Left ventricle myocardium superior (tissue), 1 donor: ENCODE results near the gene ROPN1L. TPM values are rescaled to one million over a fixed set of nuclear protein-coding genes. Genes with fewer than 3 reads are reported as not detected.
"Not testable (repeated sequence)": the region's sequence is repeated elsewhere in the genome, so short reads cannot be mapped to it uniquely, and the experiment has no call there.

Source experiments
- ATAC-seq: fragments of 200-7000 bp; cut with Tn5 transposase; one replicate; pipeline ENCODE4 v1.9.1; 2020; ENCODE audit warnings: mild to moderate bottlenecking, moderate library complexity
- DNase-seq: peaks from one replicate; pipeline ENCODE4 v3.0.0-alpha.2; 2020
- intact Hi-C: fragments of 100-400 bp; cut with micrococcal nuclease; formaldehyde crosslinking; loops from one replicate; pipeline ENCODE4 v1.11.0; 2022
- total RNA-seq: library from RNA; stranded (reverse); fragmentation: NEBNext Ultra II Directional; extraction: Animal tissue kit (Norgen Biotek cat#: 25700); gene quantifications from one replicate; pipeline ENCODE4 v1.2.1, GENCODE V29; 2021
- donor health status: DM: no; HTN: yes; CAD: no; lungs with severe emphysema.

The ROPN1L gene
- total RNA-seq, 1 donor from 2014 or later, result 0.20 TPM

GRCh38 chr5:10490927-10491672 is 49.4 kb downstream of the ROPN1L start:
- intact Hi-C loops, result no loop called here
- ATAC-seq (no peak), DNase-seq (no peak)

- DNase-seq, result no peak
- ATAC-seq, result no peak
- intact Hi-C loops, result no loop called here
These were observed 50.0 kb downstream of the ROPN1L start for GRCh38 chr5:10491673-10492026.

- ATAC-seq (no peak), DNase-seq (no peak)
- intact Hi-C loops, result no loop called here
These were observed 52.2 kb downstream of the ROPN1L start for GRCh38 chr5:10493884-10494283.

GRCh38 chr5:10494497-10494896 is 52.8 kb downstream of the ROPN1L start:
- DNase-seq, ATAC-seq, intact Hi-C loops: not testable (repeated sequence)

GRCh38 chr5:10497554-10497953 is 55.9 kb downstream of the ROPN1L start:
- DNase-seq (no peak), ATAC-seq (no peak)
- intact Hi-C loops, result no loop called here

- DNase-seq, result no peak
- intact Hi-C loops, result no loop called here
- ATAC-seq, result no peak
These were observed 56.7 kb downstream of the ROPN1L start for GRCh38 chr5:10498350-10498749.

- ATAC-seq (no peak), DNase-seq (no peak)
- intact Hi-C loops, result no loop called here
These were observed 57.4 kb downstream of the ROPN1L start for GRCh38 chr5:10499066-10499465.

- DNase-seq (no peak), ATAC-seq (no peak)
- intact Hi-C loops, result no loop called here
These were observed 58.1 kb downstream of the ROPN1L start for GRCh38 chr5:10499776-10500175.

GRCh38 chr5:10500669-10501068 is 59.0 kb downstream of the ROPN1L start:
- DNase-seq (no peak), ATAC-seq (no peak)
- intact Hi-C loops, result no loop called here

GRCh38 chr5:10501554-10502075 is 59.9 kb downstream of the ROPN1L start:
- no peak for ATAC-seq
- intact Hi-C loops, result no loop called here
- DNase-seq, result no peak

- DNase-seq (no peak), ATAC-seq (no peak)
- intact Hi-C loops, result no loop called here
These were observed 60.5 kb downstream of the ROPN1L start for GRCh38 chr5:10502130-10502529.

- intact Hi-C loops, result no loop called here
- no peak for DNase-seq
- ATAC-seq, result no peak
These were observed 60.9 kb downstream of the ROPN1L start for GRCh38 chr5:10502578-10502977.

- peak; percentile 91 for ATAC-seq
- peak; percentile 78 for DNase-seq
- intact Hi-C loops, result no loop called here
These were observed 61.6 kb downstream of the ROPN1L start for GRCh38 chr5:10503321-10503720.

- ATAC-seq (peak; percentile 69), DNase-seq (no peak)
- intact Hi-C loops, result no loop called here
These were observed 62.5 kb downstream of the ROPN1L start for GRCh38 chr5:10503997-10504793.

- intact Hi-C loops, result no loop called here
- ATAC-seq (no peak), DNase-seq (no peak)
These were observed 63.9 kb downstream of the ROPN1L start for GRCh38 chr5:10505517-10506095.

GRCh38 chr5:10506535-10506934 is 64.9 kb downstream of the ROPN1L start:
- ATAC-seq, result no peak
- intact Hi-C loops, result no loop called here

GRCh38 chr5:10507575-10508096 is 66.0 kb downstream of the ROPN1L start:
- no peak for ATAC-seq
- intact Hi-C loops, result no loop called here

More at GRCh38 chr5:10506535-10506934, 64.9 kb downstream of the ROPN1L start:
- DNase-seq, result no peak

GRCh38 chr5:10509575-10509974 is 67.9 kb downstream of the ROPN1L start:
- no peak for DNase-seq
- no peak for ATAC-seq
- intact Hi-C loops, result no loop called here

More at GRCh38 chr5:10507575-10508096, 66.0 kb downstream of the ROPN1L start:
- DNase-seq, result no peak

GRCh38 chr5:10511741-10512640 is 70.3 kb downstream of the ROPN1L start:
- ATAC-seq (no peak), DNase-seq (no peak)
- intact Hi-C loops, result no loop called here
